ENCODE results near the gene CKAP4. TPM values are rescaled to one million over a fixed set of nuclear protein-coding genes. Genes with fewer than 3 reads are reported as not detected.

CKAP4 gene
- total and polyA plus RNA-seq, 2 donors (not counting 1 experiment from before 2014, with no cell fraction given) = 7.4 to 29.2 TPM

GRCh38 chr12:106223485-106224354 lies 24.1 kb downstream of the CKAP4 start:
- ATAC-seq (ENCODE audit: low read depth) (peak; percentile 73), DNase-seq (peak; percentile 79)
- no peak for TF ChIP-seq EZH2 (IDR thresholded peaks at IDR 0.05; ENCODE audit: borderline replicate concordance, insufficient read depth, low read depth, low read length, poor library complexity, severe bottlenecking)
- TF ChIP-seq CTCF (IDR thresholded peaks at IDR 0.05) = peak; percentile 86
- H3K9me3 ChIP-seq (ENCODE audit: control extremely low read depth in 1 of 3, control insufficient read depth in 2 of 3, insufficient read depth in 1 of 3, low read length in 2 of 3) = no peaks in the 10 kb centered on the region
- no peaks in the 10 kb centered on the region for H3K79me2 ChIP-seq (ENCODE audit: control insufficient read depth, insufficient read depth, low read length)
- peaks cover 12 to 16% of the 10 kb centered on the region in 2 donors for H3K4me1 ChIP-seq (ENCODE audit: control insufficient read depth in 2 of 2, insufficient read depth in 2 of 2, low read length in 2 of 2)
- intact Hi-C loops (cut with micrococcal nuclease) = loop anchor here (10.0 kb wide), 1 partner anchor 701 kb away; no protein-coding TSS in a partner anchor
- no peak overlapping the region for H3K9ac ChIP-seq (ENCODE audit: low read length)
- H4K20me1 ChIP-seq (ENCODE audit: control insufficient read depth, insufficient read depth, low read length, poor library complexity, severe bottlenecking) = no peaks in the 10 kb centered on the region
- Mint-ChIP-seq H3K4me3 (no peak overlapping the region), H3K27ac (no peak overlapping the region), H3K4me1 (peaks cover 24% of the 10 kb centered on the region), H3K9me3 (ENCODE audit: insufficient read depth) (no peaks in the 10 kb centered on the region), H3K27me3 (peaks cover 16% of the 10 kb centered on the region)
- peak overlapping the region; percentile 22 for H3K4me2 ChIP-seq (replicated peaks; ENCODE audit: low read depth, low read length, poor library complexity, severe bottlenecking)
- H3K27me3 ChIP-seq (replicated peaks in 1 of 4; ENCODE audit: control extremely low read depth in 1 of 4, control insufficient read depth in 3 of 4, insufficient read depth in 4 of 4, low read length in 3 of 4) = peaks cover 0 to 17% (median 12%) of the 10 kb centered on the region in 4 experiments
- 35% methylated on average over 7 of the region's 9 CpGs for WGBS (ENCODE audit: insufficient coverage)
- peak overlapping the region; percentile 39 for H2AFZ ChIP-seq (ENCODE audit: insufficient read depth, low read depth, low read length, poor library complexity, severe bottlenecking)
- CTCF ChIA-PET = interaction anchor here (0.6 to 9.8 kb wide), 27 partner anchors 8 to 806 kb away, joined by 3 to 393 read pairs (median 5); partner anchors contain the start of genes CKAP4, POLR3B and TCP11L2
- no peak overlapping the region for H3K27ac ChIP-seq (ENCODE audit: low read length in 2 of 2)
- no peaks in the 10 kb centered on the region for H3K36me3 ChIP-seq (replicated peaks in 1 of 2; ENCODE audit: control extremely low read depth in 1 of 2, control insufficient read depth in 1 of 2, extremely low read depth in 1 of 2, insufficient read depth in 2 of 2, low read length in 1 of 2)
- POLR2A ChIA-PET = no interaction called here
- no peak overlapping the region for H3K4me3 ChIP-seq (ENCODE audit: control extremely low read depth in 1 of 5, extremely low read depth in 1 of 5, insufficient read depth in 1 of 5, low read depth in 2 of 5, low read length in 4 of 5)

GRCh38 chr12:106220536-106220935 lies 27.3 kb downstream of the CKAP4 start:
- peaks cover 4% of the 10 kb centered on the region for H3K9me3 Mint-ChIP-seq (ENCODE audit: insufficient read depth)
- WGBS (ENCODE audit: insufficient coverage) = 94% methylated on average over 6 of the region's 7 CpGs
- Histone ChIP-seq H3K79me2 (ENCODE audit: control insufficient read depth, insufficient read depth, low read length) (no peaks in the 10 kb centered on the region), H3K4me1 (ENCODE audit: control insufficient read depth in 2 of 2, insufficient read depth in 2 of 2, low read length in 2 of 2) (peaks cover 0 to 4% of the 10 kb centered on the region in 2 donors), H4K20me1 (ENCODE audit: control insufficient read depth, insufficient read depth, low read length, poor library complexity, severe bottlenecking) (no peaks in the 10 kb centered on the region), H2AFZ (ENCODE audit: insufficient read depth, low read depth, low read length, poor library complexity, severe bottlenecking) (no peak overlapping the region), H3K27me3 (replicated peaks in 1 of 4; ENCODE audit: control extremely low read depth in 1 of 4, control insufficient read depth in 3 of 4, insufficient read depth in 4 of 4, low read length in 3 of 4) (peaks cover 0 to 20% (median 15%) of the 10 kb centered on the region in 4 experiments), H3K4me3 (ENCODE audit: control extremely low read depth in 1 of 5, extremely low read depth in 1 of 5, insufficient read depth in 1 of 5, low read depth in 2 of 5, low read length in 4 of 5) (no peak overlapping the region), H3K27ac (ENCODE audit: low read length in 2 of 2) (no peak overlapping the region), H3K9ac (ENCODE audit: low read length) (no peak overlapping the region), H3K4me2 (replicated peaks; ENCODE audit: low read depth, low read length, poor library complexity, severe bottlenecking) (no peak overlapping the region), H3K36me3 (replicated peaks in 1 of 2; ENCODE audit: control extremely low read depth in 1 of 2, control insufficient read depth in 1 of 2, extremely low read depth in 1 of 2, insufficient read depth in 2 of 2, low read length in 1 of 2) (no peaks in the 10 kb centered on the region), H3K9me3 (ENCODE audit: control extremely low read depth in 1 of 3, control insufficient read depth in 2 of 3, insufficient read depth in 1 of 3, low read length in 2 of 3) (peaks cover 3 to 9% (median 5%) of the 10 kb centered on the region in 3 donors)
- H3K4me3 Mint-ChIP-seq = no peak overlapping the region
- H3K27me3 Mint-ChIP-seq = peaks cover 33% of the 10 kb centered on the region
- no peak for DNase-seq
- no peak for TF ChIP-seq EZH2 (IDR thresholded peaks at IDR 0.05; ENCODE audit: borderline replicate concordance, insufficient read depth, low read depth, low read length, poor library complexity, severe bottlenecking)
- TF ChIP-seq CTCF (IDR thresholded peaks at IDR 0.05) = no peak
- intact Hi-C loops (cut with micrococcal nuclease) = loop anchor here (10.0 kb wide), 1 partner anchor 704 kb away; no protein-coding TSS in a partner anchor
- no peak for ATAC-seq (ENCODE audit: low read depth)
- POLR2A ChIA-PET = no interaction called here
- H3K4me1 Mint-ChIP-seq = peaks cover 10% of the 10 kb centered on the region
- CTCF ChIA-PET = interaction anchor here (0.7 to 1.2 kb wide), 2 partner anchors 17 to 62 kb away, joined by 3 to 5 read pairs; no protein-coding TSS in a partner anchor
- H3K27ac Mint-ChIP-seq = no peak overlapping the region

Data from B cell (primary cell).